Effector memory CD8-positive, alpha-beta T cell (primary cell): ENCODE results near the gene RGS6.

Experiments used
- ATAC-seq: fragments of 150-1000 bp; cut with Tn5 transposase; replicated peaks from 2 replicates; pipeline ENCODE4 v1.10.0; 2021; ENCODE audit warnings: mild to moderate bottlenecking, moderate library complexity
- DNase-seq, 3 experiments: peaks; one replicate each; pipeline ENCODE4 v3.0.0; 2021
- H3K27ac Mint-ChIP-seq, 2 donors: one replicate each; pipeline ENCODE4 v1.8.0; 2022; ENCODE audit warnings: mild to moderate bottlenecking in 2 of 2, mixed read lengths in 2 of 2, moderate library complexity in 2 of 2
- H3K27me3 Mint-ChIP-seq, 2 donors: one replicate each; pipeline ENCODE4 v1.8.0; 2022; ENCODE audit warnings: mixed read lengths in 2 of 2
- H3K36me3 Mint-ChIP-seq: one replicate; pipeline ENCODE4 v1.8.0; 2022; ENCODE audit warnings: mild to moderate bottlenecking, moderate library complexity, mixed read lengths; ENCODE audit not compliant: insufficient read depth
- H3K4me1 Mint-ChIP-seq, 2 donors: one replicate each; pipeline ENCODE4 v1.8.0; 2022; ENCODE audit warnings: low read depth in 2 of 2, mixed read lengths in 2 of 2
- H3K4me3 Mint-ChIP-seq, 2 donors: one replicate each; pipeline ENCODE4 v1.8.0; 2022; ENCODE audit warnings: mild to moderate bottlenecking in 2 of 2, mixed read lengths in 2 of 2, moderate library complexity in 2 of 2
- H3K9me3 Mint-ChIP-seq, 2 donors: one replicate each; pipeline ENCODE4 v1.8.0; 2022; ENCODE audit warnings: mixed read lengths in 2 of 2

Gene RGS6

GRCh38 chr14:72554994-72555608 lies 622.9 kb downstream of the RGS6 start:
- DNase-seq = no peak
- H3K9me3 Mint-ChIP-seq = no peaks in the 10 kb centered on the region
- H3K4me3 Mint-ChIP-seq = no peak overlapping the region
- H3K4me1 Mint-ChIP-seq = peaks cover 7 to 12% of the 10 kb centered on the region in 2 donors
- no peaks in the 10 kb centered on the region for H3K36me3 Mint-ChIP-seq
- no peak for ATAC-seq
- H3K27ac Mint-ChIP-seq = no peak overlapping the region
- H3K27me3 Mint-ChIP-seq = peaks cover 47 to 77% of the 10 kb centered on the region in 2 donors

- Mint-ChIP-seq H3K4me3 (no peak overlapping the region), H3K4me1 (peaks cover 7 to 8% of the 10 kb centered on the region in 2 donors), H3K27me3 (peaks cover 47 to 72% of the 10 kb centered on the region in 2 donors), H3K36me3 (no peaks in the 10 kb centered on the region), H3K9me3 (no peaks in the 10 kb centered on the region), H3K27ac (no peak overlapping the region)
- ATAC-seq (no peak), DNase-seq (no peak)
Measured at GRCh38 chr14:72555609-72556000, 623.4 kb downstream of the RGS6 start.

DNA sequence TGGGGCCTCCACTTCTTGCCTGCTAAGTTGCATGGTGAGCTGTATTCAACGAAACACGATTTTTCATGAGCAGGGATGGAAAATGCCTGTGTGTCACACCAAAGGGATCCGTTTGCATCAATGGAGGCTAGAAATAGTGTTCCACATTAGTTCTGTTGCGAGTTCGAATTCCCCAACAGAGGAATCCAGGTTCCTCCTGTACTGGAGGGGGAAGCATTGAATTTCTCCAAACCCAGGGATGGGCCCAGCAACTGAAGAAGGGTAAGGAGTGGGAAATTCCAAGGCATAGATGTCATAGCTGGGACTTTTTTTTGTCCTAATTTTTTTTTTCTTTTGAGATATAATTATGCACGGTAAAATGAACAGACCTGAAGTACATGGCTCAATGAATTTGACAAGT lies 625.4 kb downstream of the RGS6 start:
- no peak overlapping the region for H3K27ac Mint-ChIP-seq
- ATAC-seq (no peak), DNase-seq (no peak)
- H3K27me3 Mint-ChIP-seq = peaks cover 47 to 58% of the 10 kb centered on the region in 2 donors
- no peaks in the 10 kb centered on the region for H3K9me3 Mint-ChIP-seq
- peaks cover 5 to 6% of the 10 kb centered on the region in 2 donors for H3K4me1 Mint-ChIP-seq
- H3K4me3 Mint-ChIP-seq = no peak overlapping the region
- H3K36me3 Mint-ChIP-seq = no peaks in the 10 kb centered on the region

DNA sequence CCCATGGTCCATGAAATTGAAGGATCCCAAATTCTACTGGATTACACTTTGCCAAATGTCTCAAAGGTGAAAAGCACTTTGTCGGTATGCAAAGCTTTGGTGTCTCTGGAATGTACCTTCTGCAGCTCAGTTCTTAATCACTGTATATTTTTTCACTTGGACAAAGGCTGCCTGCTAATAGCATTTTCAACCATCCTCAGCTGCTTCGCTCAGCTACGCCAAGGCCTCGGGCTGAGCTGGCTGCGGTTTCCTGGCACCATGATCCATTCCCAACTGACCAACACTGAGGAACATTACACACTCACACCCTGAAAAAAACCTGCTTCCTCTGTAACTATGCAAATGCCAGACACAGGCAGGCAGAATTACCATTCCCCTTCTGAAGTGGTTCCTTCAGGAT lies 626.5 kb downstream of the RGS6 start:
- no peak for ATAC-seq
- H3K27ac Mint-ChIP-seq = no peak overlapping the region
- peaks cover 5 to 6% of the 10 kb centered on the region in 2 donors for H3K4me1 Mint-ChIP-seq
- DNase-seq = no peak
- H3K36me3 Mint-ChIP-seq = no peaks in the 10 kb centered on the region
- H3K9me3 Mint-ChIP-seq = no peaks in the 10 kb centered on the region
- H3K27me3 Mint-ChIP-seq = peaks cover 41 to 55% of the 10 kb centered on the region in 2 donors
- no peak overlapping the region for H3K4me3 Mint-ChIP-seq

DNA sequence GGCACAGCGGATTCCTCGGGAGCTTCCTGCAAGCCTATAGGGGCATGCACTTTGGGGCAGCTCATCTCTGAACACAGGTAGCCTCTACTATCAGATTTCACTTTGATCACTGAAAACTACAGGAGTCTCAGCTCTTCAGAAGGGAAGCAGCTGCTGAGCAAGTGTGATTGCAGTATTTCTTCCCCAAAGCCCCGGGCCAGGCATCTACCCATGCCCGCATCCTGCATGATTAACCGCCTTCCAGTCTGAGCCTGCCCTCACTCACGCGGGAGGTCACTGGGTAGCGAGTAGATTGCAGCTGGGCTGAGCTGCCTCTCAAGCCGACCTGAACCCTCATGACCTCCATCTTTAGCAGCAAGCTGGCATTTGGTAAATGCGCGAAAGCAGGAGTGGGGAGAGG lies 627.0 kb downstream of the RGS6 start:
- H3K27me3 Mint-ChIP-seq = peaks cover 41 to 55% of the 10 kb centered on the region in 2 donors
- no peaks in the 10 kb centered on the region for H3K9me3 Mint-ChIP-seq
- H3K4me3 Mint-ChIP-seq = no peak overlapping the region
- DNase-seq = no peak
- ATAC-seq = no peak
- no peak overlapping the region for H3K27ac Mint-ChIP-seq
- peaks cover 5 to 6% of the 10 kb centered on the region in 2 donors for H3K4me1 Mint-ChIP-seq
- no peaks in the 10 kb centered on the region for H3K36me3 Mint-ChIP-seq

DNA sequence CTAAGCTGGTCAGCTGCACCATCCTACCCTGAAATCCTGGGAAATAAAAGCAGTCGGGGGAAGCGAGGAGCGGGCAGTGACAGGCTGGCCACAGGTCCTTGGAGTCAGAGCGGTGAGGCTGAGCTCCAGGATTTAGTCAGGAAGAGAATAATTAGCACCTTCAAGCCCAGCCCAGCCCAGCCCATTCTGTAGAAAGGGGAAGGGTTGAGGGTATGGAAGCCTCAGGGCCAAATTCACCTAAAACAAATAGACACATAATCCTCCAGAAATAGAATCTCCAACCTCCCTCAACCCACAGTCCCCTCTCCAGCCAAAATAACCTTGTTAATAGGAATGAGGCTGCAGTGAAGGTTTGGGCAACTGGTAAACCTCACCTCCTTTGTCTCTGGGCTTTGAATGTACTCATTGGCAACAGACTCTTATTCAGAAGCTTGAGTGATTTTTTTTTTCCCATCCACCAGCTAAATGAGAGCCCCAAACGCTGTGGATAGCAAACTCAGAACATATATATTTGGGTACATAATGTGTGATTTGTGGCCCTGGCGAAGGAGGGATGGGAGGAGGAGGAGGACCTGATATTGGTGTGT lies 627.5 kb downstream of the RGS6 start:
- Mint-ChIP-seq H3K36me3 (no peaks in the 10 kb centered on the region), H3K27me3 (peaks cover 39 to 55% of the 10 kb centered on the region in 2 donors), H3K9me3 (no peaks in the 10 kb centered on the region), H3K4me3 (no peak overlapping the region), H3K27ac (no peak overlapping the region), H3K4me1 (peaks cover 3 to 5% of the 10 kb centered on the region in 2 donors)
- DNase-seq = no peak
- no peak for ATAC-seq

DNA sequence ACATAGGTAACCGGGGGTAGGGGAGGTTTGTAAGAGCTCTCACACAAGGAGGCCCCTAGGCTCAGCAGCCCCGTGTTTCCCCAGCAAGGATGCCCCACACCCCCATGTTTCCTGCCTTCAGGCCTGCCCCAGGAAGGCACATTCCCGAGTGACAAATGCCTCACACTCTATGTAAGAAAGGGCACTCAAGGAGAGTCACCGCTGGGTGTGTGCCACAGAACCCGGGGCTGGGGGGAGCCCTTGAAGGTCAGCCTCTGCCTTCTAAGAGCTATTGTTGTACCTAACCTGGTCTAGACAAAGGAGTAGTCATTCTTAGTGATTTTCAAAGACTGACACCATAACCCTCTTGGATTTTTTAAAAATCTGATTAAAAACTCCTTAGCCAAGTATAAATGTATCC lies 628.1 kb downstream of the RGS6 start:
- H3K36me3 Mint-ChIP-seq = no peaks in the 10 kb centered on the region
- peaks cover 39 to 53% of the 10 kb centered on the region in 2 donors for H3K27me3 Mint-ChIP-seq
- DNase-seq (no peak), ATAC-seq (no peak)
- no peak overlapping the region for H3K27ac Mint-ChIP-seq
- H3K4me3 Mint-ChIP-seq = no peak overlapping the region
- peaks cover 3 to 5% of the 10 kb centered on the region in 2 donors for H3K4me1 Mint-ChIP-seq
- no peaks in the 10 kb centered on the region for H3K9me3 Mint-ChIP-seq

DNA sequence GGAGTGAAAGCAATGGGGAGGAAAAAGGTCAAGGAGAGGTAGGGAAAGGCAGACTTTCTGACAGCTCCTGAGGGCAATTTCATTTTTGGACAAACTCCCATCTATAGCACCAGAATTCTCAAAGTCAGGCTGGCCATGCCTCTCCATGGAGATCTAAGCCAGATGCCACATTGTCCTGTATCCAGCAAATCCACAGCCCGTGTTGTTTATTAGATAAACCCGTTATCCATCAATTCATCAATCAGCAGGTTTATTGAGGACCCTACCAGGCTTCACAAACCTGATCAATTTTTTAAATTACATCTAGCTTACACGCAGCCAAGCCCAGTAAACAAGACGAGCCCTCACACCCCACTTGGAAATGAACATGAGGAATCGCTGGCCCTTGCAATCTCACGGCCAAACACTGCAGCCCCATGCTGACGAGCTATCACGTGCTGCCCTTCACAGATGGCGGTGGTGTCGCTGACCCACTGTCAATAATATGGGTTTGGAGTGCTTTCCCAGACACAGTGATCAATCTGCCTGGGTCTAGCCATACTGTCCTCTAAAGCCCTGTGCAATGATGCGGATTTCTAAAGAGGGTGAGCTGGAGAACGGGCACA lies 628.8 kb downstream of the RGS6 start:
- peaks cover 0 to 3% of the 10 kb centered on the region in 2 donors for H3K4me1 Mint-ChIP-seq
- no peak for DNase-seq
- no peak for ATAC-seq

DNA sequence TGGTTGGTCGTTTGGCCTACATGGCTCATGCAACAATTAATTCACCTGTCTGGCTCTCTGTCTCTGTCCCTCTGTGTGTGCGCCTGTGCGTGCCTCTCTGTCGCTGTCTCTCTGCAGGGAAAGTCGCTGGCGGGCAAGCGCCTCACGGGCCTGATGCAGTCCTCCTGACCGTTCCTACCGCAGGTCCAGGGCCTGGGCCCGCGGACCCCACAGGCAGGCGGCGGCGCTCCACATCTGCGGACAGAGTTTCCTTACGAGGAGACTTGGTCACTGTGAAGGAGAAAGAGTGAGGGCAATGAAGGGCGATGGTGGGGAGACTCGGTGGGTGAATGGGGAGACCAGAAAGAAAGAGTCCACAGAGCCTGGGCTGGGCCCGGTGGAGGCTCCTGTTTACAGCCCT lies 630.1 kb downstream of the RGS6 start:
- H3K36me3 Mint-ChIP-seq = no peaks in the 10 kb centered on the region
- DNase-seq = no peak
- H3K27ac Mint-ChIP-seq = no peak overlapping the region
- peaks cover 31 to 51% of the 10 kb centered on the region in 2 donors for H3K27me3 Mint-ChIP-seq
- ATAC-seq = no peak
- H3K4me1 Mint-ChIP-seq = peaks cover 0 to 3% of the 10 kb centered on the region in 2 donors
- no peak overlapping the region for H3K4me3 Mint-ChIP-seq
- no peaks in the 10 kb centered on the region for H3K9me3 Mint-ChIP-seq

More for the DNA sequence above, 628.8 kb downstream of the RGS6 start:
- Mint-ChIP-seq H3K27me3 (peaks cover 35 to 47% of the 10 kb centered on the region in 2 donors), H3K36me3 (no peaks in the 10 kb centered on the region), H3K4me3 (no peak overlapping the region), H3K9me3 (no peaks in the 10 kb centered on the region), H3K27ac (no peak overlapping the region)

GRCh38 chr14:72563676-72564075 lies 631.4 kb downstream of the RGS6 start:
- ATAC-seq (no peak), DNase-seq (no peak)
- no peaks in the 10 kb centered on the region for H3K36me3 Mint-ChIP-seq
- H3K4me3 Mint-ChIP-seq = no peak overlapping the region
- H3K4me1 Mint-ChIP-seq = peaks cover 0 to 3% of the 10 kb centered on the region in 2 donors
- H3K27ac Mint-ChIP-seq = no peak overlapping the region
- no peaks in the 10 kb centered on the region for H3K9me3 Mint-ChIP-seq
- peaks cover 19 to 51% of the 10 kb centered on the region in 2 donors for H3K27me3 Mint-ChIP-seq

DNA sequence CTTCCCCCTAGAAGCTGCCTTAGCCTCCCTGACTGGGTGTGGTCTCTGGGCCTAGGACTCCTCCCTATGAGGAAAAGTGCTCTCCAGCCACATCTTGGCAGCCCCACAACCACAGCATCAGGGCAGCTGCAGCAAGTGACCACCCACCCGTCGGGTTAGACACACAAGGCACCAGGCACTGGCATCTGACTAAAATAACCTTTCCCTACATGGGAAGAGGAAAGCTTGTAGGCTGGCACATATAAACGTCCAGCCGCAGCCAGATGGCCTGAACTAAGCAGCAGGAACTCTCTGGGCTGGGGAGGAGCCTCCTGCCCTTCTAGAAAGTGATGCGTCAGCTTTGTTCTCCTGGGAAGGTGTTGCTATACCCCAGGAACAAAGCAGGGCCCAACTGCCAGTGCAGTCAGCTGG lies 632.9 kb downstream of the RGS6 start:
- Mint-ChIP-seq H3K27me3 (peaks cover 14 to 52% of the 10 kb centered on the region in 2 donors), H3K36me3 (no peaks in the 10 kb centered on the region), H3K4me1 (peaks cover 0 to 2% of the 10 kb centered on the region in 2 donors), H3K27ac (no peak overlapping the region), H3K4me3 (no peak overlapping the region), H3K9me3 (no peaks in the 10 kb centered on the region)
- ATAC-seq (no peak), DNase-seq (no peak)

DNA sequence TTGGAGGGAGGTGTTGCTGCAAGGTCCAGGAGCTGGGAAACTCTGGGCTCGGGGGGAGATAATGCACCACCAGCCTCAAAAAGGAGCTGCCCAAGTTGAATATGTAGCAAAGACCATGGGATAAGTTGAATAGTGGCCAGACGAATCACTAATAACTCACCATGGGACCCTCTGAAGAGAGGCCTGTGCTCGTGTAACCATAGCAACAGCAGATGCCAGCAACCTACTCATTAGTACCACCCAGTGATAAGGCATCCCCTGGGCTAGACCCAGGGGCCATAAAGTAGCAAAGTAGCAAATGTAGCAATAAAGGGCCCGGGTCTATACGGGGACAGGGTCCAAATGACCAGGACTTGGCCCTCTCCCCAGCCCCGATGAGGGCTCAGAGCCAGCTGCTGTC lies 633.7 kb downstream of the RGS6 start:
- Mint-ChIP-seq H3K36me3 (no peaks in the 10 kb centered on the region), H3K4me1 (peaks cover 0 to 2% of the 10 kb centered on the region in 2 donors), H3K27me3 (peaks cover 14 to 52% of the 10 kb centered on the region in 2 donors), H3K4me3 (no peak overlapping the region), H3K9me3 (no peaks in the 10 kb centered on the region), H3K27ac (no peak overlapping the region)
- ATAC-seq (no peak), DNase-seq (no peak)

DNA sequence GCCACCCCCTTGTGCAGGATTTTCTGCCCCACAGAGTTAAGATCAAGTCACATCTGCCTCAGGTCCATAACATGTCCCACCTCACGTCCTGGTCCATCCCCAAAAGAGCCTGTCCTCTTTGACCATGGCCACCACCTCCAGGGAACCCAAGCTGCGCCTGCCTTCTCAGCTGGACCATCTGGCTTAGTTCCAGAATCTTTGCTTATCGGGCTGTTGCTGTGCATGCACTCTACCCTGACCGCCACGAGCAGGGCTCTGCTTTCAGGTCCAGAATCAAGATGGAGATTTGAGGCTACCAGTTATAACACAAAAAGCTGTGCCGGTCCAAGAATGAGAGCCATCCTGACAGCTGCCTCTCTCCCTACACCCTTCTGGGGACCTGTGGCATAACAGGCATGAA lies 635.0 kb downstream of the RGS6 start:
- Mint-ChIP-seq H3K9me3 (no peaks in the 10 kb centered on the region), H3K4me1 (no peaks in the 10 kb centered on the region), H3K27me3 (peaks cover 21 to 52% of the 10 kb centered on the region in 2 donors), H3K4me3 (no peak overlapping the region), H3K27ac (no peak overlapping the region), H3K36me3 (no peaks in the 10 kb centered on the region)
- DNase-seq (no peak), ATAC-seq (no peak)
